ENCODE results near the gene TBXAS1. TPM values are rescaled to one million over a fixed set of nuclear protein-coding genes. Genes with fewer than 3 reads are reported as not detected.

TBXAS1 gene
- 10 to 100 TPM in 2 of 4 donors, 1 to 10 TPM in 2; 6.2 to 23.0 (median 11.8) TPM for total RNA-seq

DNA sequence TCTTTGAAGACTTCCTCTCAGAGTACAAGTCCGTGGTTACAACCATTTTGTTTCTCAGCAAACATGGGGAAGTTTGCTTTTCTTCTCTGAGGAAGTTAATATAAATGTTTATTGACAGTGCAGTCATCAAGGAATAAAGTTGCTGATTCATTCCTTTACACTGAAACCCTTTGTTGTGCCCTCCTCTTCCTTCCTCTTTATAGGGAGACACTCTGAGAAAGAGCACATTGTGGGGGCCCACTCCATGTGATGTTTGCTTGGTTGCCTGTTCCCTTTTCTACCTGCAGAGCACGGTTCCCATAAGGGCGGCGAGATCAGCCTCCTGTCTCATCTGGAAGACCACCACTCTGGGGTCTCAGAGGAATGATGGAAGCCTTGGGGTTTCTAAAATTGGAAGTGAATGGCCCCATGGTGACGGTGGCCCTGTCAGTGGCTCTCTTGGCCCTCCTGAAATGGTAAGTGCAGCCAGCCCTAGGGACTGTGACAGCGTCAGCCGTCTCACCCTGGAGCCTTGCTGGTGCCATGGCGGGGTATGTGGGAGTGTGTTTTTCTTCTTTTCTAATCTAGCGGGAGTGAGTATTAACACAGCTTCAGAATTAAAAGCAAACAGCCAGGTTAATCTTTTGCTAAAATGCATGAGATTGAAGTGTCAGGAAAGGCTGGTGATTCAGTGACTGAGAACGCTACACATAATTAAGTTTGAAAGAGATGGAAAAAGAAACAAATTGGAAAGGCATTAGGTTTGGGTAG is at the start of gene TBXAS1:
Gene TBXAS1, plus strand, starts transcription at position 240 of the 750 bp plus-strand sequence. Its CDS starts 127 bp downstream, at position 367.
- WGBS, 2 donors (ENCODE audit: low coverage in 1 of 2): 80 to 93% methylated on average over 3 to 6 of the region's 10 CpGs
- no peaks in the 10 kb centered on the region for H3K9me3 ChIP-seq
- H3K4me1 ChIP-seq: no peaks in the 10 kb centered on the region
- peak; percentile 36 for ATAC-seq
- TF ChIP-seq POLR2AphosphoS5 (IDR thresholded peaks at IDR 0.05): no peak
- peak in 1 of 2 donors; percentile 17 for TF ChIP-seq POLR2A (IDR thresholded peaks at IDR 0.05)
- H3K27me3 ChIP-seq: no peaks in the 10 kb centered on the region
- peak within 1 kb of the TSS in 1 of 2 donors; percentile 30 for H3K4me3 ChIP-seq
- peak within 1 kb of the TSS in 1 of 4 donors; percentile 6 for H3K27ac ChIP-seq
- no peaks in the 10 kb centered on the region for H3K36me3 ChIP-seq

DNA sequence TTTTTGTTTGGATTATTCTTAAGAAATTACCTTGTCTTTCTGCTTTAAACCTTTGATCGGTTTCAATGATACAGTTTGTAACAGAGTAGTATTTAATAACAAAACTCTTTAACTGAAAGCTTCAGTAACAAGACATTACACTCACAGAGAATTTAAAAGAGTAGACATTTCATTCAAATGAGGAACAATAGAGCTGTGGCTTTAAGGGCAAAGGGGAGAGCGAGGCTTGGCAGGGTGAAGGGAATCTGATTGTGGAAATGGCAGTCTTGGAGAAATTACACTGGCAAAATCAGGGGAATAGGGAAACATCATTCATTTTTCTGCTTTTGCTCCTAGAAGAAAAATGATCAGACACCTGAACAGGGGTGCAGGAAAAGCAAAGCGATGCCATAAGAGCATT is 46.1 kb upstream of the TBXAS1 start:
- Histone ChIP-seq H3K27ac (no peak overlapping the region), H3K27me3 (peaks cover 18% of the 10 kb centered on the region), H3K4me1 (peaks cover 0 to 14% (median 5%) of the 10 kb centered on the region in 3 donors), H3K4me3 (no peak overlapping the region), H3K36me3 (no peaks in the 10 kb centered on the region), H3K9me3 (no peaks in the 10 kb centered on the region)
- no peak for ATAC-seq
- WGBS, 2 donors (ENCODE audit: low coverage in 1 of 2): 80 to 90% methylated on average over 1 to 3 of the region's 3 CpGs
- TF ChIP-seq POLR2AphosphoS5 (IDR thresholded peaks at IDR 0.05): no peak
- TF ChIP-seq POLR2A (IDR thresholded peaks at IDR 0.05): no peak
- TF ChIP-seq EP300 (IDR thresholded peaks at IDR 0.05): no peak
- TF ChIP-seq, protein P1, sequence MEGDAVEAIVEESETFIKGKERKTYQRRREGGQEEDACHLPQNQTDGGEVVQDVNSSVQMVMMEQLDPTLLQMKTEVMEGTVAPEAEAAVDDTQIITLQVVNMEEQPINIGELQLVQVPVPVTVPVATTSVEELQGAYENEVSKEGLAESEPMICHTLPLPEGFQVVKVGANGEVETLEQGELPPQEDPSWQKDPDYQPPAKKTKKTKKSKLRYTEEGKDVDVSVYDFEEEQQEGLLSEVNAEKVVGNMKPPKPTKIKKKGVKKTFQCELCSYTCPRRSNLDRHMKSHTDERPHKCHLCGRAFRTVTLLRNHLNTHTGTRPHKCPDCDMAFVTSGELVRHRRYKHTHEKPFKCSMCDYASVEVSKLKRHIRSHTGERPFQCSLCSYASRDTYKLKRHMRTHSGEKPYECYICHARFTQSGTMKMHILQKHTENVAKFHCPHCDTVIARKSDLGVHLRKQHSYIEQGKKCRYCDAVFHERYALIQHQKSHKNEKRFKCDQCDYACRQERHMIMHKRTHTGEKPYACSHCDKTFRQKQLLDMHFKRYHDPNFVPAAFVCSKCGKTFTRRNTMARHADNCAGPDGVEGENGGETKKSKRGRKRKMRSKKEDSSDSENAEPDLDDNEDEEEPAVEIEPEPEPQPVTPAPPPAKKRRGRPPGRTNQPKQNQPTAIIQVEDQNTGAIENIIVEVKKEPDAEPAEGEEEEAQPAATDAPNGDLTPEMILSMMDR (IDR thresholded peaks at IDR 0.05): no peak

DNA sequence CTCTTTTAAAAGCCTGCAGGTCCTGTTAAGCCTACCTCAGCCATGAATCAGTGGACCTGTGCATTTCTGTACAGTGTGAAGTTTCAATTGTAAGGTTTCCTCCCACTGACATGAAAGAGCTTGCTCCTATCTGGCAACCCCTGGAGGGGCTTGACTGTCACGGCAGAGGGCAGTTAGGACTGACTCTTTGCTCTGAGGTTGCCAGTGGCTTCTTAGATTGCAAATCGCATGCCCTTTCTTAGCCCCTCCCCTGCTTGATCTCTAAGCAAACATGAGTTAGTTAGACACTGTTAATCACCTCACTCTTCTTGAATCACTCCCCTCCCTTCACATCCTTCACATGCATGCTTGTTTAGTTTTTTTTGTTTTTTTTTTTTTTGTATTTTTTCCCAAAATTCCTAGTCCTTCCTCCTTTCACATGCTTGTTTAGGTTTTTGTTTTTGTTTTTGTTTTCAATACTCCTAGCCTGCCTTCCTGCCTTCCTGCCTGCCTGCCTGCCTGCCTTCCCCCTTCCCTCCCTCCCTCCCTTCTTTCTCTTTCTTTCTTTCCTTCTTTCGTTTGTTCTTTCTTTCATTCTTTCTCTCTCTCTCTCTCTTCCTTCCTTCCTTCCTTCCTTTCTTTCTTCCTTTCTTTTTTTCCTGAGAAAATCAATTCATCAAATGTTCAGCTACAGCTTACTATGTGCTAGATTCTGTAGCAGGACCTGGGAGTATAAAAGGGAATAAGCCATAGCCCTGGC is 45.2 kb upstream of the TBXAS1 start:
- H3K27me3 ChIP-seq: peaks cover 18% of the 10 kb centered on the region
- no peak overlapping the region for H3K27ac ChIP-seq
- 38 to 52% methylated on average over 3 of the region's 3 CpGs for WGBS, 2 donors (ENCODE audit: low coverage in 1 of 2)
- no peak overlapping the region for H3K4me3 ChIP-seq
- no peaks in the 10 kb centered on the region for H3K36me3 ChIP-seq
- no peaks in the 10 kb centered on the region for H3K9me3 ChIP-seq
- H3K4me1 ChIP-seq: peaks cover 0 to 7% (median 2%) of the 10 kb centered on the region in 3 donors
- TF ChIP-seq, protein P1 (IDR thresholded peaks at IDR 0.05): no peak
- ATAC-seq: no peak

DNA sequence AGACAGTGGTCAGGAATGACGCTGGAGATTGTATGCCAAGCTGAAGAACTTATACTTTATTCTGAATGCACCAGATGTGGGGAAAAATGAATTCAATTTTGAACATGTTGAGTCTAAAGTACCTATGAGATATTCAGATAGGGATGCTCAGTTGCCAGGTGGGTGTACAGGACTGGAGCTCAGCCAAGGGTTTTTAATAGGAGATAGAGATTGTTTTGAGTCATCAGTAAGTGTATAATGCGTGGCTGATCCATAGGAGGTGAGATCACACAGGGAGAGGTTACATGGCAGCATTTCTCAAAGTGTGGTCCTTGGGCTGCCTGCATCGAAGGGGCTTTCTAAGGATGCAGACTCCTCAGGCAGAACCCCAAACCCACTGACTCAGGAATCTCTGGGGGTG is 44.4 kb upstream of the TBXAS1 start:
- no peaks in the 10 kb centered on the region for H3K4me1 ChIP-seq
- H3K27me3 ChIP-seq: peaks cover 18% of the 10 kb centered on the region
- H3K36me3 ChIP-seq: no peaks in the 10 kb centered on the region
- TF ChIP-seq POLR2A (IDR thresholded peaks at IDR 0.05): no peak
- TF ChIP-seq EP300 (IDR thresholded peaks at IDR 0.05): no peak
- TF ChIP-seq, protein P1 (IDR thresholded peaks at IDR 0.05): no peak
- no peak for TF ChIP-seq POLR2AphosphoS5 (IDR thresholded peaks at IDR 0.05)
- no peak for ATAC-seq
- H3K4me3 ChIP-seq: no peak overlapping the region
- 78 to 95% methylated on average over 2 of the region's 3 CpGs for WGBS, 2 donors (ENCODE audit: low coverage in 1 of 2)
- H3K27ac ChIP-seq: no peak overlapping the region
- H3K9me3 ChIP-seq: no peaks in the 10 kb centered on the region

DNA sequence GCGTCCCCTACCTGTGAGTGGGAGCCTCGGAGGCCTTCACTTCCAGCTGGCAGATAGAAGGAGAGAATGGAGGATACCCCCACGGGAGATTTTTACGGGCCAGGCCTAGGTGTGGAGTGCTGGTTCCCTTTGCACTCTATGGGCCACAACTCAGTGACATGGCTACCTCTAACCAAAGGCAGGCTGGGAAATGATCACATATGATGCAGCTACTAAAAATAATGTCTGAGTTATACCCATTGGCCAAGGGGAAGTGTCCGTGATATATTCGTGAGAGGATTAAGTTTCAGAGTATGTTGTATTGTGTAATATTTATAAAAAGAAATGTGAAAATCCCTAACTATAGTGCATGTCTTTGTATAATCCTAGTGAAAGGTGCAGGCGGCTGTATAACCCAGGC is 37.7 kb upstream of the TBXAS1 start:
- TF ChIP-seq EP300 (IDR thresholded peaks at IDR 0.05): no peak
- TF ChIP-seq POLR2A (IDR thresholded peaks at IDR 0.05): no peak
- no peak for TF ChIP-seq POLR2AphosphoS5 (IDR thresholded peaks at IDR 0.05)
- TF ChIP-seq, protein P1 (IDR thresholded peaks at IDR 0.05): no peak
- Histone ChIP-seq H3K4me1 (no peaks in the 10 kb centered on the region), H3K36me3 (no peaks in the 10 kb centered on the region), H3K4me3 (no peak overlapping the region), H3K9me3 (no peaks in the 10 kb centered on the region), H3K27ac (no peak overlapping the region), H3K27me3 (peaks cover 8% of the 10 kb centered on the region)
- no peak for ATAC-seq
- 87 to 89% methylated on average over 5 of the region's 7 CpGs for WGBS, 2 donors (ENCODE audit: low coverage in 1 of 2)
